Kidney capillary endothelial cell (primary cell): ENCODE data around the gene PLXDC2.

Experiments used
- DNase-seq: peaks from one replicate; pipeline ENCODE4 v3.0.0-alpha.2; 2018; ENCODE audit warnings: low spot score

PLXDC2 gene

GRCh38 chr10:19815731-19816410 lies 361 bp upstream of the PLXDC2 start:
- no peak for DNase-seq

DNA sequence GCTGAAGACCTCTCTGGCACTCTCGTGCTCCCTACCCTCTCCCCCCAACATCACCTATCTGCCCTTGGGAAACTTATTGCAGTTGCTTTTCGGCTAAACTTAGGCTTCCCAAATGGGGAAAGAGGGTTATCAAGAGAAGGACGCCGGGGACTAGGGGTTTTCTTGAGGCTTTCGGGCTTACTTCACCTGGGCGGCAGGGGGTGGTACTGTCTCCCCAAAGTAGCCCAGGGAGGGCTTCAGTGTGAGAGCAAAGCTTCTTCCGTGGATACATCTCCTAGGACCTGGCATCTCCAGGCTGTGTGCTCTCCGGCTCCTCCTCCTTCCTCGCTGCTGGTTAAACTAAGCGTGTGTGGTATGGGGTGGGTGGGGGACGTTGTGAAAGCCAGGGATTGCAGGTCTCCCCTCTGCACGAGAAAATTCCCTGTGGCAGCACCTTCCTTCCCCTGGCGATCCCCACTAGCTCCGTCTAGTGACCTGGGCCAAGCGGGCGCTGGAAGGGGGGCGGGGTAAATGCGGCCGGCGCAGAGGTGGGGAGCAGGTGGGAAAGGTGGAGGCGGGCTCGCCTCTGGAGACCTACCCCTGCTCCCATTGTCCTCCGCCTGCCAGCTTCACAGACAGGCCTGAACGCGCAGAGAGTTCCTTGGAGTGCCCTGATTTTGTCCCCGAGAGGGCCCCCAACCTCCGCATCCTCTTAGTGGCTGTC lies 1.1 kb downstream of the PLXDC2 start:
- DNase-seq: no peak

DNA sequence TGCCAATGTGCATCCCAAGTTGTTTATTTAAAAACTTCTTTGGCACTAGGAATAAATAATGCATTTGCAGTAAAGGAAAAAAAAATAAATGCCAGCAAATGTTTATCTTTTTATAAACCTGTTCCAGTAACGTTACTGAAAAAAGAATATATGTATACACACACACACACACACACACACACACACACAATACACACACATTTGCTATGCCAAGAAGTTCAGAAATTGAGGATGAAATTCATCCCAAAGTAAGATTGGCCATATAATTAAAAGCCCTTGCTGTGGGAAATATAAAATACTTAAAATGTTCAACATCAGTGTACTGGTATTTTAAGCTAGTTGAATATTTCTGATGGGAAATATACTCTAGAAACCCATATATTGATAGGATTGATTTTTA lies 2.6 kb downstream of the PLXDC2 start:
- no peak for DNase-seq

DNA sequence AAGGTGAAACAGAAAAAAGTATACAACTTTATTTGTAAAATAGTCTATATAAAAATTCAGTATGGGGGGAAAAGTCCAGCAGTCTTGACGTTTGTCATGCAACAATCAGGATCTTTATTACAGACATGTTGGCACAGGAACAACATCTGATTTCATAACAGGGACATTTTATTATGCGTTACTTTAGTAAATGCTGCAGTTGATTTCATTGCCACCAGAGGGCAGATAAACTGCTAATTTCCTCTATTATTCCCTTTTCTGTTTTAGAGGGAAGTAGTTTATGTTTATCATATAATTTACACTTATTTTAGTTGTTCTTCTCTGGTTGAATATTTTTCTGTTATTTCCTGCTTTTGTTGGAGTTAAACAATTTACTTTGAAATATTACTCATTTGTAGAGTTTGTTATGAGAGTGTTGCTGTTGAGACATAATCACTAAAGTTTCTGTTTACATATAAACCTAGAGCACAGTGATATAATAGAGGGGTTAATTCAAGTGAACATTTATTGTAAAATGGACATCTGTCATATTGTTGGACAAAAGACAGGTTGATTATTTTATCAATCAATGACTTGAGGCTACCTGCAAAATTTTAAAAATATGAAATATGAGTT lies 3.3 kb downstream of the PLXDC2 start:
- no peak for DNase-seq

GRCh38 chr10:19824381-19825342 lies 8.4 kb downstream of the PLXDC2 start:
- DNase-seq: no peak

GRCh38 chr10:19825700-19826099 lies 9.5 kb downstream of the PLXDC2 start:
- DNase-seq: no peak

DNA sequence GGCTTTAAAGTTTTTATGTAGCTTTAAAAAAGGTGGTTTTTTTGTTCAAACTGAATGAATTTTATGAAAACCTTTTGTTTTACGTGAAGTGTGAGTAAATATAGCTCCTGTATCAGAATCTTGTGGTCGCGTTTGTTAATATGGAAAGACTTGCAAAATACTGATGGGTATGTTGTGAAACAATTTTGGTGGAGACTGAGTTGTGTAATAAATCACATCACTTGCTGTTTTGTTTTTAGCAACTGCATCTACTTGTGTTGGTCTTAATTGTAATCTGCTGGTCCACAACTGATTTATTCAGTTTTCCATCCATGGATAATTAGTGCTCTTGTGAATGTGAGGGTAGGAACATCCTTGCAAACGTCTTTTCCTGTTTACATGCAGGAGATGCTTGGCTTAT lies 10.5 kb downstream of the PLXDC2 start:
- no peak for DNase-seq

DNA sequence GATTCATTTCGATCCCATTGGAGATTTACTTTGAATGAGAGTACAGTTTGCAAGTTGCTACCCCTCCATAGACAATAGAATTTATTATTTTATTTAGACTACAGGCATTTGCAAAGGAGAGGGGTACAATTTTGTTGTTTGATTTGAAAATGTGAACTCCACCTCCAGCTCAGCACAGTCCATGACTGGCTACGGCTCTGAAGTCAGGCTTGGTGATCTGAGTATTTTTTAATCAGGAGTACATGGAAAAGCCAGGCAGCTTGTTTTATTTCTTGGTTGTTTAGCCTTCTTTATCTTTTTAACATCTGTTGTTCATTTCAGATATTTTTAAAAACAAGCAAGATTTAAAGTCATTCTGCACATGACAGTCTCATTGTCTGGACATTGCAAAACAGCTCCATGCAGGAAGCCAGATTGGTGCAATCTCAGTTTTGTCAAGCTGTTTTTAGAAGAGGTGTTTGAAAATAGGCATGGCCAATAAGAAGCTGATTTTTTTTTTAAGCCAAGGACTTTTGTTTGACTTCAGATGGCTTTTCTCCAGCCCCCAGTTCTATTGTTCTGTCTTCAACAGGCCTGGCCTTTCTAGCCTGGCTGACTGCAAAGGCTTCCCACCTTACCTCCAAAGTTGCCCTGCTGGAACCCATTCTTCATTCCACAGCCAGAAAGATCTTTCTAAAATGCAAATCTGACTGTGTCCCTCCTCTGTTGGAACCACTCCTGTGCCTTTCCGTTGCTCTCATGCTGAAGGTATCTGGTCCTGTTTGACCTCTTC lies 12.2 kb downstream of the PLXDC2 start:
- no peak for DNase-seq

DNA sequence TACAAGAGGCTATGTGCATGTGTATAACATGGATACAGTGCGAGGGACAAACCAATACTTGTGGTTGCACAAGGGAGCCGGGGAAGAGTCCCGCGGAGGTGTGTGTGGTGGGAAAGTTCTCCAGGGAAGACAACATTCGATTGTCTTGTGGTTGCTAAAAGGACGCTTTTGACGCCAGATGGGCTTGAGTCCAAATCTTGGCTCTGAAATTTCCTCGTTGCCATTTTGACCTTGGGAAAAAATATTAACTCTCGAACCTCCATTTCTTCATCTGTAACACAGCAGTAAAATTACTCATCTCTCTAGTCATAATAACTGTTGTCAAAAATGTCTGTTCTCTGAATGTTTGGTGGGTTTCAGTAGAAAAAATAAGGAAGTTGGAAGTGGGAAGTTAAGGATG lies 16.5 kb downstream of the PLXDC2 start:
- DNase-seq: no peak

- no peak for DNase-seq
Measured at GRCh38 chr10:19833170-19833824, 17.1 kb downstream of the PLXDC2 start.

- no peak for DNase-seq
Measured at GRCh38 chr10:19835952-19836351, 19.7 kb downstream of the PLXDC2 start.

- DNase-seq: no peak
Measured at GRCh38 chr10:19839090-19839489, 22.9 kb downstream of the PLXDC2 start.

DNA sequence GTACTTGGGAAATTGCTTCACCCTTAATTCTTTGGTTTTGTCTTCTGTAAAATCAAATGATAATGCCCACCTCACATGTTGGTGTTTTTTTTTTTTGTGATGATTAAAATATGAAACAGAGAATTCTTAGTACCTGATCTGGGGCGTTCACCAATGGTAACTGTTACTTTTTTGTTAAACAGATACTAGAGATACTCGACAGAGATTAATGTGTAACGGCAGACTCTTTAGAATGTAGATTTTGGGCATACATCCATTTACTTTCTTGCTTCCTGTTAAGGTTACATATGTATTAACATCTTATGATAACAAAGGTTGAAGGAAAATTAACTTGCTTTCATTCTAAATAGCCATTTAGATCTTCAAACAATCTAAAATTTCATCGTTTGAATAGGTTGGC lies 23.3 kb downstream of the PLXDC2 start:
- DNase-seq: no peak

DNA sequence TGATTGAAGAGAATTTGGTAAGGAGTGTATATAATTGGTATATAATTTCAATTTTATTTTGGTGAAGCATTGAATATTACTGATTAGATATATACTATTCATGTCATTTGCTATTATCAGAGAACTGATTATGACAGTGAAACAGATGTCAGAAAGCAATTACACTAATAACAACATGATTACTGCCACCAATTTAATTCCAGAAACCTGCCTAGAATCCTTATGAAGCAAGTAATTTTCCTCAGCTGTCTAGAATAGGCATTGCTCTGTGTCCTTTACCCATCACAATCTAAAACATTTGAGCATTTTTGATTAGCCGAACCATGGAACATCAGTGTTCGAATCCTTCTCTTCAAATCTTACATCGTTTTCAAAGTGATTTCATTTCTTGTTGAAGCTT lies 24.5 kb downstream of the PLXDC2 start:
- DNase-seq: no peak

GRCh38 chr10:19843487-19843886 lies 27.3 kb downstream of the PLXDC2 start:
- no peak for DNase-seq

DNA sequence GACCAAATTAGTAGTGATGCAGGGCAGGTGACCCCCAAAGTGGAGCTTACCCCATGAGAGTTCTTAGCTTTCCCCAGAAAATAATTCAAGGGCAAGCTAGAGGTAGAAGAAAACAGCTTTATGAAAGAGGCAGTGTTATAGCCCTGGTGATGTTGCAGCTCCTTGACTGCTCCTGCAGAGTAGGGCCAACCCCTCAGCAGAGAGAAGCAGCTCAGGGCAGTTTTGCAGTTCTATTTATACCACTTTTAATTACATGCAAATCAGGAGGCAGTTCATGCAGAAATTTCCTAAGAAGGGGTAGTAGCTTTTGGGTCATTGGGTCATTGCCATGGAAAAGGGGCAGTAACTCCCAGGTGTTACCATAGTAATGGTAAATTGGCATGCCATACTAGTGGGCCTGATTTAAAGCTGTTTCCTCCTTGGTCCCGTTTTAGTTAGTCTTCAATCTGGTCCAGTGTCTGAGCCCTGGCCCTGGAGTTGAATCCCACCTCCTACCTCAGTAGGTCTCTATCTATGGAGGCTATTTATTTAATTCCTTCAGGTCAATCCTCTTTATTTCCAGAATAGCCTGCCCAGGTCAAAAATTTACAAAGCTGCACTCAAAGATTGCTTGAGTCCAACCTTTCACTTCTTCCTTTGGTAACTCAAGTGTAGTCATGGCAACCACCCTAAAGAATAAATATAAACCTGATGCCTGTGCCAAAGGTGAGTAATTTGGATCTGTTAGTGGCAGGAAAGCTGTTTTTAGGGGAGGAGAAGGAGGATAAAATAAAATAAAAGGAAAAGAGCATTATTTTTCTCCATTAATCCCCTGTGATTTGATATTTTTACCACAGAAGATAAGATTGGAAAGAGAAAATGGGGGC lies 29.5 kb downstream of the PLXDC2 start:
- no peak for DNase-seq

GRCh38 chr10:19847321-19847720 lies 31.1 kb downstream of the PLXDC2 start:
- DNase-seq: no peak

GRCh38 chr10:19848226-19848985 lies 32.2 kb downstream of the PLXDC2 start:
- DNase-seq: no peak

- no peak for DNase-seq
Measured at GRCh38 chr10:19853831-19854230, 37.6 kb downstream of the PLXDC2 start.
